A172 (cell line): ENCODE data around the gene CC2D2A. TPM values are rescaled to one million over a fixed set of nuclear protein-coding genes. Genes with fewer than 3 reads are reported as not detected.
"Not testable (repeated sequence)": the region's sequence is repeated elsewhere in the genome, so short reads cannot be mapped to it uniquely, and the experiment has no call there.

Experiments
- DNase-seq: peaks from one replicate; pipeline ENCODE4 v3.0.0-alpha.2; 2015; ENCODE audit warnings: low spot score
- total RNA-seq: library from RNA; depleted of rRNA; stranded (reverse); fragments of >200 nt; shearing (Covaris generic); gene quantifications from 2 replicates; pipeline ENCODE4 v1.2.3, GENCODE V29; 2014

The CC2D2A gene
- total RNA-seq, 1 experiment from 2014 or later: 6.4 TPM

- no peak for DNase-seq
These were observed 46.8 kb downstream of the CC2D2A start for GRCh38 chr4:15516494-15516893.

- not testable (repeated sequence) for DNase-seq
These were observed 48.0 kb downstream of the CC2D2A start for GRCh38 chr4:15517681-15518080.

- no peak for DNase-seq
These were observed 51.9 kb downstream of the CC2D2A start for GRCh38 chr4:15521442-15522039.

- DNase-seq: peak; percentile 11
These were observed 55.4 kb downstream of the CC2D2A start for GRCh38 chr4:15525080-15525479.

GRCh38 chr4:15526924-15527592 is 57.4 kb downstream of the CC2D2A start:
- DNase-seq: no peak

- no peak for DNase-seq
These were observed 62.1 kb downstream of the CC2D2A start for GRCh38 chr4:15531792-15532191.

GRCh38 chr4:15533817-15534216 is 64.1 kb downstream of the CC2D2A start:
- DNase-seq: no peak

- no peak for DNase-seq
These were observed 65.9 kb downstream of the CC2D2A start for GRCh38 chr4:15535599-15535998.

GRCh38 chr4:15536552-15537499 is 67.1 kb downstream of the CC2D2A start:
- DNase-seq: no peak

GRCh38 chr4:15541941-15542340 is 72.3 kb downstream of the CC2D2A start:
- DNase-seq: no peak

- DNase-seq: no peak
These were observed 73.1 kb downstream of the CC2D2A start for GRCh38 chr4:15542760-15543159.

GRCh38 chr4:15543537-15544247 is 74.0 kb downstream of the CC2D2A start:
- no peak for DNase-seq

GRCh38 chr4:15544248-15544729 is 74.6 kb downstream of the CC2D2A start:
- DNase-seq: no peak

GRCh38 chr4:15545371-15545770 is 75.7 kb downstream of the CC2D2A start:
- no peak for DNase-seq

GRCh38 chr4:15547392-15547791 is 77.7 kb downstream of the CC2D2A start:
- no peak for DNase-seq

- no peak for DNase-seq
These were observed 80.8 kb downstream of the CC2D2A start for GRCh38 chr4:15550491-15550890.

- DNase-seq: no peak
These were observed 82.2 kb downstream of the CC2D2A start for GRCh38 chr4:15551740-15552446.

GRCh38 chr4:15552557-15553362 is 83.1 kb downstream of the CC2D2A start:
- no peak for DNase-seq

- no peak for DNase-seq
These were observed 86.9 kb downstream of the CC2D2A start for GRCh38 chr4:15556511-15557092.
